ENCODE results near the gene NEDD9.

The NEDD9 gene

DNA sequence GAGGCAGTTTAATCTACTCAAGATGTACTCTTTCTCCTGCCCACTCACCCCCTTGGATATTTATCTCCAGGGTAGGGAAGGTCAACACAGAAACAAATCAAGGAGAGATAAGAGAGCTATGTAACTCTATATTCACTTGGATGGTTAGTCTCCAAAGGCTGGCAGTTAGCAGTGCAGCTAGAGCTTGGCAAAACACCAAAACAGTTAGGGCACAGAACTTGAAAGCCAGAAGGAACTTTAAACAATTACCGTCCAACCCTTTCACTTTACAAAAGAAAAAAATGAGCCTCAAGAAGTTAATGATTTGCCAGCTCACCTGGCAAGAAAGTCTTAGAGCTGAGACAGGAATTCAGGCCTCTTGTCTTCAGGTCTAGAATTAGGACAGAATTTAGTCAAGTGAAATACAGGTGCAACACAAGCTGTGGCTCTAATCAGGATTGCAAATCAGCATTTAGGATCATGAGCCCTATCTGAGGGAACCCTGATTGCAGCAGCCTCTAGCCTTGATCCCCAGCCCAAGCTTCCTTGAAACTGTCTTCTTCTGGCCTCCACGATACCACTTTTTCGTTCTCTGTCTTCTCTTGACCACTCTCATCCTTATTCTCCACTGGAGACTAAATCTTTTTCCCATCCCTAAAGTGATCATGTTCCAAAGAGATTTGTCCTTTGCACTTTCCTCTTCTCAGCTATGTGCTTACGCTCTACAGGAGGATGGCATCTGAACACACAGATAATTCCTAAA is 14.9 kb downstream of the NEDD9 start:
- DNase-seq, result no peak

GRCh38 chr6:11215773-11216172 is 16.7 kb downstream of the NEDD9 start:
- no peak for DNase-seq

DNA sequence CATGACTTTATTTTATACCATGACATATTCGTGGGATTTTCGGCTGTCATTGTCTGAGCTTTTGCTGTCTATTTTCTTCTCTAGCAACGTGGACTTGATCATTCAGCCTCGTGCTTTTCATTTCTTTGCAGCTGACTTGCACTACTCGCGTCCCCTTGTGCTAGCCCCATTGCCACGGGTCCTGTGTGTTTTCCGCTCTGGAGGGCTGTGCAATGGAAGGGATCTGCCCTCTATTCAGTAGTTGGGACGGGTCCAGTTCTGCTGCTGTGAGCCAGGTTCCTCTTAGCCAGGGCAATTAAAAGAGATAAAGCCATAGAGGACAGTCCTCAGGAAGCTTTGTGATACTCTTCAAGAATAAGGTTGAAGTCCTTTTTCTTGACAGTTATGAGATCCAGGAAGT is 17.6 kb downstream of the NEDD9 start:
- DNase-seq, result no peak

GRCh38 chr6:11214084-11214833 is 18.2 kb downstream of the NEDD9 start:
- no peak for DNase-seq

DNA sequence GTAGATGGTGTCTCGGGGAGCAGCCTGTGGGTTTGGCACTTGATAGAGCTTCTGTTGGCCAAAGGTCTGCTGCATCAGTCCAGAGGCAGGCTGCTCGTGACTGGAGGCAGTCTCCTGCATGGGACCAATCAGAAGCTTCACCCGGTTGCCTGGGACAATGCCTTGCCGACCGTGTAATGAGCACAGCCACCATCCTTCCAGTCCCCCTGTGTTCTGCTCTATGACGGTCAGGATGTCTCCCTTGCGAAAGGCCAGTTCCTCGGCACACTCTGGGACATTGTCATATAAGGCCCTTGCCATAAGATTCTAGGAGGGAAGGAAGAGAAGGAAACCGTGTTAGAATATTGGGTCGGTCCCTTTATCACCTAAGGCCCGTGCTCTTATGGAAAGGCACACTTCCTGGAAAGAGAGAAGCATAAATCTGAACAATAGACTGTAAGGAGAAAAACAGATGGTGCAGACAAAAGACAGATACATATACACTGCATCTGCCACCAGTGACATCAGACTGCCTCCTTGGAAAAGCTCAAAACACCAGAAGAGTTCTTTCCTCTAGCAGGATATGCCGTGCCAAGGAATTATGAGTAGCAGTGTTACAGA is 18.9 kb downstream of the NEDD9 start:
- no peak for DNase-seq

- no peak for DNase-seq
Observed at GRCh38 chr6:11212664-11213063, 19.8 kb downstream of the NEDD9 start.

DNA sequence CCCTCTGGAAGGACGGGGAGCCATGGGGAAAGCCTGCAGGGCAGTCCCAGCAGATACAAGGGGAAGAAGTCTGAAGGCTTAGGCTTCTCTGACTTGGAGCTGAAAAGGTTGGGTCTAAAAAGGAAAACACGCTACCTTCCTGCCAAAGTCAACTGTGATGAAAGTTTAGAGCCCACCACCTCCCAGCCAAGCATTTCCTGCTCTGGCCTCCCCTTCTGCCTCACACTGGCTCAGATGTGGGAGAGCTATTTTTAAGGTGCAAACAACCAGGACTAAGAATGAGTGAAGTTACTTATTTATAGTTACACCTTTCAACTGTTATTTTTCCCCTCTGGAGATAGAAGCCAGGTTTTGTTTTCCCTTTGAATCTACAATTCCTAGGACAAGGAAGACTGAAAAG is 21.2 kb downstream of the NEDD9 start:
- no peak for DNase-seq

GRCh38 chr6:11210386-11211138 is 21.9 kb downstream of the NEDD9 start:
- DNase-seq, result no peak

GRCh38 chr6:11209906-11210305 is 22.6 kb downstream of the NEDD9 start:
- DNase-seq, result no peak

GRCh38 chr6:11209369-11209768 is 23.1 kb downstream of the NEDD9 start:
- DNase-seq, result no peak

GRCh38 chr6:11208854-11209253 is 23.6 kb downstream of the NEDD9 start:
- DNase-seq, result no peak

- no peak for DNase-seq
Observed at GRCh38 chr6:11208267-11208666, 24.2 kb downstream of the NEDD9 start.

- no peak for DNase-seq
Observed at GRCh38 chr6:11207199-11207968, 25.1 kb downstream of the NEDD9 start.

DNA sequence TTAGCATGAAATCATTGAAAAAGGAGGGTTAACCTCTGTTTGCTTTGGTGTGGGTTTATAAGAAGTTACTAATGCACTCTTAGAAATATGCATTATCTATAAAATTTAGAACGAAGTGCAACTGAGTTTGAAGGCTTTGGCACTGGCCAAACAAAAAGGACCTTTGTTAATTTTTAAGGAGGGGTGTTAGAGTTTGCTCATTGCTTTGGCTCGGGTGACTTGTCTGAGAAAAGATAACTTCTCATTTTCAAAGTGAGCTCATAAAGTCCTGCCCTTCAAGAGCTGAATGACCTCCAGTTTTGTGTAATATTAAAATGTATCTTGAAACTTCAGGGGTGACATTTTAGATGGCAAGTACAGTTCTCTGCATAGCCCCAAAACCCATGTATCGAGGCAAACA is 25.9 kb downstream of the NEDD9 start:
- no peak for DNase-seq

DNA sequence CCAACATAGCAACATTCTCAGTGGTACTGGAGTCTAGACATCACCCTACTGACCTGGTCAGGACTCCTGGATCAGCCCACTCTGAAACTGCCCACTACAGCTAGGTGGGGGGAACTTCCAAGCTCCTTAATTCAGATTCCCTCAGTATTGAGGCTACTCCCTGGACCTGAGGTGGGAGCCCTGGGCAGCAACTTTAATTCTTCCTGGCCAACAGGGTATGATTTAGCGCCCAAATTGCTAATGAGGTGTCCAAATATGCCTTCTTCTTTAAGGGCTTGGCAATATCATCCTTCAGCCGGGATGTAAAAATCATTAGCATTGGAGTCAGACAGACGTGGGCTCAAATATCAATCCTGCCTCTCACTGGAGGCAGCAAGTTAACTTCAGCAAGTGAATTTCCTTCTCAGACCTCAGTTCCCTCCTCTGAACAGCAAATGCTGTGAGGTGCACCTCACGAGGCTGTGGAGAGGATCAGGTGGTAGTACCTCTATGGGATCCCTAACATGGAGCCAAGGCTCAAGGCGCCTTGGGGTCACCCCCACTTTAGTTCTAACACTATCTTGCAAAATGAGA is 27.6 kb downstream of the NEDD9 start:
- DNase-seq, result no peak

GRCh38 chr6:11204005-11204399 is 28.5 kb downstream of the NEDD9 start:
- DNase-seq, result no peak

GRCh38 chr6:11203306-11204004 is 29.0 kb downstream of the NEDD9 start:
- DNase-seq, result no peak

- peak; percentile 7 for DNase-seq
Observed at GRCh38 chr6:11202513-11203305, 29.8 kb downstream of the NEDD9 start.

DNA sequence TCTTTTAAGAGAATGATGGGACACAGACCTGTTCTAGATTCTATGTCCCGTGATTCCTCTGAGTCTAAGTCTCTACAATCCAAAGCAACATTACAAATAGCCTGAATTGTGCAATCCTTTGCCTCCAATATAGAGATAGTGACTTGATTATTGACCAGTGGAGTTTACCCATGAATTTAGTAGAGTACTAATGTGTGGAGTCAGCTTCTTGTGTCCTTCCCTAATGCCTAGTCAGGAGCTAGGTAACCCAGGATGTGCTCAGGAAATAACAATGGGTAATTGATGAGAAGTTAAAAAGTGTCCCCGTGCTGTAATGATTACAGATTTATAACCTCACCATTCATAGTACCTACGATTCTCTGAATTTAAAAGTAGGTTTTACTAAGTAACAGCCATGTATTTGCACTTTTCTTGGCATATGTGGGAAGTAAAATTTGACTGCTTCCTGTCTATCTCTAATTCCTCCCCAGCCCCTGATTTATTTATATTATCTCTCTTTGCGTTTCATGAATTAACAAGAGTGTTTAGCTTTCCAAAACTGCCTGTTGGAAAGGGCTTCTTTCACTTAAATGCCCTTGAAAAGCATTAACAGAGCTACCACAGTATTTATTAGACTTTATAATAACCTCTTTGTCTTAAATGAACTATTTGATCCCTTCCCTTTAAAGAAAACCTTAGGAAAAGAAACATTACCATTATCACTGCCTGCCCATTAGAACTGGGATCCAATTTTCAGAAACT is 30.5 kb downstream of the NEDD9 start:
- no peak for DNase-seq

DNA sequence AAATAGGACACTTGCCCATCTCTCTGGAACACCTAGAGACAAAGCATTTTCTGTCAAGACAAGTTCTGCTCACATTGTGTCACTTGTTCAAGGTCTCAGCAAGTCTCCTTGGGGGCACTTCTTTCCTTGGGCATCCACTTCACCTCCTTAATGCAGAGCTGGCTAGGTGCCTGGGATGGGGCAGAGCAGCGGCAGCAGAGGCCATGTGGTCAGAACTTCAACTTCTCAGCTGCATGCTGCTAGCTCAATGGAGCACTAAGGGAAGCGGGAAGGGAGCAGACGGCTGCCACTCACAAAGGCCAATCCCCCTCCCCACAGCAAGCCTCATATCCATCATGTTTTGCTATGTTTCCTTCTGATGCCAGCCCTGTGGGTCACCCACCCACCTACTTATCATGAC is 31.5 kb downstream of the NEDD9 start:
- DNase-seq, result no peak
